Non-pigmented ciliary epithelial cell (primary cell): ENCODE results near the gene SMIM14.
"Not testable (repeated sequence)": the region's sequence is repeated elsewhere in the genome, so short reads cannot be mapped to it uniquely, and the experiment has no call there.

ENCODE experiments used
- DNase-seq: peaks from one replicate; pipeline ENCODE4 v3.0.0-alpha.2; 2010; ENCODE audit warnings: low read depth

SMIM14 gene

DNA sequence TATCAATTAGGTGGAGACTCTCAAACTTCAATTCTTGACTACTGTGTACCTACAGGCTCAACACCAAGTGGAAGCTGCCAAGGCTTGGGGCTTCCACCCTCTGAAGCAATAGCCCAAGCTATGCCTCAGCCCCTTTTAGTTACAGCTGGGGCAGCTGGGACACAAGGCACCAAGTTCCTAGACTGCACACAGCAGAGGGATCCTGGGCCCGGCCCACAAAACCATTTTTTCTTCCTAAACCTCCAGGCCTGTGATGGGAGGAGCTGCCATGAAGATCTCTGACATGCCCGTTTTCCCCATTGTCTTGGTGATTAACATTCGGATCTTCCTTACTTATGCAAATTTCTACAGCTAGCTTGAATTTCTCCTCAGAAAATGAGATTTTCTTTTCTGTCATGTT lies 108.0 kb downstream of the SMIM14 start:
- DNase-seq: no peak

GRCh38 chr4:39529534-39529933 lies 109.1 kb downstream of the SMIM14 start:
- DNase-seq: no peak

DNA sequence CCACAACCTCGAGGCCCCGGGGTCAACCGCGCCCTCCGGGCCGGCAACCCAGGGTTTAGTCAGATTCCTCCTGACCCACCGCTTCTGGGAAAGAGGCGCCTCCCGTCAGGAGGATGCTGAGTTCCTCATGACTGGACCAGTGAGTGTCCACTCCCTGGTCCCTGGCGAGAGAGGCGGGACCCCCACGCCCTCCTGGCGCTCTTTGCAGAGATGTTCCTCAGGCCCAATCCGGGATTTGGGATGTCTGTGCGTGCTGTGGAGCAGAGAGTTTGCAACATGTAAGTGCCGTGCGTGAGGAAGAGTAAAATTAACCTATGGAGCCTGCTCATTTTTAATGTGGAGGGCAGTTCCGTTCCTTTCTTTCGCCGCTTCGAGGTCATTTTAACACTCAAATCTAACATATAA lies 110.6 kb downstream of the SMIM14 start:
- peak; percentile 36 for DNase-seq

GRCh38 chr4:39527296-39528060 lies 111.2 kb downstream of the SMIM14 start, which contains the start of gene UGDH:
UGDH (minus strand) TSS chr4:39527439; CDS start chr4:39521512, 5,927 bp downstream.
- peak; percentile 95 for DNase-seq

DNA sequence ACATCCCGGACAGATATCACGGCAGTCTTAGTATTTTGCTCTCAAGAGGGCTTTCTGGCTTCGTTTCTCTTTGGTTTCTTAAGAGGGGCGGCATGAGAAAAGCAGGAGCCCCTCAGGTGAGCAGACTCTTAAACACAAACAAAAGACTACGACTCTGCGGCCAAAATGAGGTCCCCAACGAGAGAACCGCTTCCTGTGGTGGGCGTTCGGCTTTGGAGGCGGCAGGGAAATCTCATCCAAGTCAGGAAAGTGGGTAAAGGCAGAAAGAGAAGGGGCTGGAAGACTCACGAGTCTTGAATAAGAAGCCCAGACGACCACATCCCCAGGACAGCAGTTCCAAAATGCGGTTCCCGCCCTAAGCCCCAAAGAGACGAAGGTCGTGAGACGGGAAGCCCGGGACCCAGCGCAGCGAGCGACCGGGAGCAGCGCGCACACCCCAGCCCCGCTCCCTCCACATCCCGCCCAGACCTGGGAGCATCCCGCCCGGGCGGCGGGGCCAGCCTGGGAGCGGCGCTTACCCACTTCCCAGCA lies 111.8 kb downstream of the SMIM14 start:
- no peak for DNase-seq

- DNase-seq: no peak
Observed at GRCh38 chr4:39525822-39526690, 112.6 kb downstream of the SMIM14 start.

GRCh38 chr4:39524161-39524957 lies 114.3 kb downstream of the SMIM14 start:
- DNase-seq: no peak

DNA sequence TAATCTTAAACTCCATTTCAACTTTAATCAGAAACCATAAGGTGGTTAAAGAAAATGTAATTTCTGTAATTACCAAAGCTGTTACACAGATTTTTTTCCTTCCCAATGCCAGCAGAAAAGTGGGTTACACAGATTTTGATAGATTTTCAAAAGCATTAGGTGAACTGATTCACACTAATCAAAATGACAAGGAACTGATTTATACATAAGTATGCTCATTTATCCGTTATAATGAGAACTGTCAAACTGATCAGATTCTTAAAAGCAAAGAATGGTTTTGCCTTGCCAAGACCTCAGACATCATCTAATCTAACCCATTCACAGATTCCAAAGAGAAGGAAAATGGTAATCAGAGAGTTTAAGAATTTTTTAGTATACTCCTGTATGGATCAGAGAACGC lies 116.6 kb downstream of the SMIM14 start:
- no peak for DNase-seq

- DNase-seq: no peak
Observed at GRCh38 chr4:39521253-39521919, 117.3 kb downstream of the SMIM14 start.

GRCh38 chr4:39518484-39518883 lies 120.2 kb downstream of the SMIM14 start:
- no peak for DNase-seq

DNA sequence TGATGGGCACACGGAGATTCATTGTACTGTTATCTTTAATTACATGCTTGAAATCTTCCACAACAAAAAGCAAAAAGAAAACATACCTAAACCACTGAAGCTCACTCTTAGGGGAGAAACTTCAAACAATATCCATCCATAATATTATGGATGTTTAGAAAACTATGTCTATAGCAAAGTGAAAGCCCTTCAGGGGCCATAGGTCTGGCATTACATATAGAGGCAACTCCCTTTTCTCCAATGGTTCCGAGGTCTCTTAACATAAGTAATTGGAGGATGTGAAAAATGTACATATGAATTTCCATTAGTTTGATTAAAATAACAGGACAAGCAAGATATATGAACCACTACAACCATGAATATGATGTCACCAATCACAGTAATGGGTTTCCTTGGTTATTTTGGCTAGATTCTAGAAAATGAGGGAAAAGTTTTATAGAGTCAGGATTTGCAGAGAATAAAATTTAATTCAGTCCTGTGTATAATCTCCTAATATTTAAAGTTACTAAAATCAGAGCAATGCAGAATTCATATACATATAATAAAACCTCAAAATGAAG lies 122.2 kb downstream of the SMIM14 start:
- no peak for DNase-seq

DNA sequence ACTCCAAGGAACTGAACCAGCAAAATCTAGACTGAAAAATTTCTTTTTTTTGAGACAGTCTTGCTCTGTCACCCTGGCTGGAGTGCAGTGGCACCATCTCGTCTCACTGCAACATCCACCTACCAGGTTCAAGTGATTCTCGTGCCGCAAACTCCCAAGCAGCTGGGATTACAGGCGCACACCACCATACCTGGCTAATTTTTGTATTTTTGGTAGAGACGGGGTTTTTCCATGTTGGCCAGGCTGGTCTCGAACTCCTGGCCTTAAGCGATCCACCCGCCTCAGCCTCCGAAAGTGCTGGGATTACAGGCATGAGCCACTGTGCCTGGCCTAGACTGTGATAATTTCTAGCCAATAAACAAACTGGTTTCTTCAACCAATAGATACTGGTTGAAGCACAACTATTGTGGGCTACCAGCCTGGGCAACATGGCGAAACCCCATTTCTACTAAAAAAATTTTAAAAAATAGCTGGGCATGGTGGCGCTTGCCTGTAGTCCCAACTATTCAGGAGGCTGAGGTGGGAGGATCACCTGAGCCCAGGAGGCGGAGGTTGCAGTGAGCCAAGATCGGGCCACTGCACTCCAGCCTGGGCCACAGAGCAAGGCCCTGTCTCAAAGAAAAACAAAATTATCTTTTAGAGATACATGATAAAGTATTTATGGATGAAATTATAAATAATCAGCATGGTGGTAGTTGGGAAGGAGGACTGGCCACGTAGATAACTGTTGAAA lies 122.8 kb downstream of the SMIM14 start:
- DNase-seq: not testable (repeated sequence)

DNA sequence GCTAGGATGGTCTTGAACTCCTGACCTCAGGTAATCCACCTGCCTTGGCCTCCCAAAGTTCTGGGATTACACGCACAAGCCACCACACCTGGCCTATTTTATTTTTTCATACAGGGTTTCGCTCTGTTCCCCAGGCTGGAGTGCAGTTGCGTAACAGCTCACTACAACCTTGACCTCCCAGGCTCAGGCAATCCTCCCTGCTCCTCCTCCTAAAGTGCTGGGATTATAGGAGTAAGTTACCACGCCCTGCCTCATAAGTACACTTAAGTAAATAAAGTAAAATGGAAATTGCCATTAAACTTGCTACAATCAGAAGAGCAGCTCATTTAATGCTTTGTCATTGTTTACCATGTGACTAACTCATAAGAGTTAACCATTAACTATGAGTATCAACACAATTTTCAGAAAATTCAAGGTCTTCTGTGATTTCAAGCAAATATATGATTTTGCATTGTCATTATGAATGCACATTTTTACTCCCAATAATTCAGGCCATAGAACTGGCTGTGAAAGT lies 123.7 kb downstream of the SMIM14 start:
- DNase-seq: no peak

- not testable (repeated sequence) for DNase-seq
Observed at GRCh38 chr4:39514266-39514665, 124.4 kb downstream of the SMIM14 start.

- DNase-seq: no peak
Observed at GRCh38 chr4:39510348-39510929, 128.2 kb downstream of the SMIM14 start.

DNA sequence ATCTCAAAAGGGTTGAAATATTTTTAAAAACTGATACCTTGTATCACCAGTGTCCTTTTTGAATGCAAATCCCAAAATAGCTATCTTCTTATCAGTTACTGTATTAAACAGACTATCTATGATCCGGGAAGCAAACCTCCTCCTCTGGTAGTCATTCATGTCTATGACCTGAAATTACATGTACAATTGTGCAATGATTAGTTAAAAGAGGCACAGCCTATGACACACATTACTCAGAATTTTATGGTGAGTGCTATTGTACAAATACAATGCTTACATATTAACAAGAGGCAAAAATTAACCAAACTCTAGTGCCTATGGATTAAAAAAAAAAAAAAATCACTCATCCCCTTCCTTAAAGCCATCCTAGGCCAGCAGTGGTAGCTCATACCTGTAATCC lies 133.1 kb downstream of the SMIM14 start:
- DNase-seq: no peak

DNA sequence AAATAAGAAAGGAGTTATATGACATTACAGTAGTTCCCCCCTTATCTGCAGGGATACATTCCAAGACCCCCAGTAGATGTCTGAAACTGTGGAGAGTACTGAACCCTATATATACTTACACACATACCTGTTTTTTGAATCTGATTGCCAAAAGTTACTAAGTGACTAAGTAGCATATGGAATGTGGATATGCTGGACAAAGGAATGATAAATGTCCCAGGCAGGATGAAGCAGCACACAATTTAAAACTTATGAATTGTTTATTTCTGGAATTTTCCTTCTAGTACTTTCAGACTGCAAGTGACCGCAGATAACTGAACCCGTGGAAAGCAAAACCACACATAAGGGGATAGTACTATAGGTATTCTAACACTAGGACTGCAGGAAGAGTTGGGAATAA lies 134.1 kb downstream of the SMIM14 start:
- no peak for DNase-seq

DNA sequence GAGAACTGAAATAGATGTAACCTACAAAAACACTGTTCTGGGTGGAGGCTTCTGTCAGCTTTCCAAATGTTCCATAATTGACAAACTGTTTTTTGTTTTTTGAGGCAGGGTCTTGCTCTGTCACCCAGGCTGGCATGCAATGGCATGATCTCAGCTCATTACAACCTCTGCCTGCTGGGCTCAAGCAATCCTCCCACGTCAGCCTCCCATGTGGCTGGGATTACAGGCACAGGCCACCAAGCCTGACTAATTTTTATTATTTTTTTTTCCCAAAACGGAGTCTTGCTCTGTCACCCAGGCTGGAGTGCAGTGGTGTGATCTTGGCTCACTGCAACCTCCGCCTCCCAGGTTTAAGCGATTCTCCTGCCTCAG lies 136.0 kb downstream of the SMIM14 start:
- not testable (repeated sequence) for DNase-seq

DNA sequence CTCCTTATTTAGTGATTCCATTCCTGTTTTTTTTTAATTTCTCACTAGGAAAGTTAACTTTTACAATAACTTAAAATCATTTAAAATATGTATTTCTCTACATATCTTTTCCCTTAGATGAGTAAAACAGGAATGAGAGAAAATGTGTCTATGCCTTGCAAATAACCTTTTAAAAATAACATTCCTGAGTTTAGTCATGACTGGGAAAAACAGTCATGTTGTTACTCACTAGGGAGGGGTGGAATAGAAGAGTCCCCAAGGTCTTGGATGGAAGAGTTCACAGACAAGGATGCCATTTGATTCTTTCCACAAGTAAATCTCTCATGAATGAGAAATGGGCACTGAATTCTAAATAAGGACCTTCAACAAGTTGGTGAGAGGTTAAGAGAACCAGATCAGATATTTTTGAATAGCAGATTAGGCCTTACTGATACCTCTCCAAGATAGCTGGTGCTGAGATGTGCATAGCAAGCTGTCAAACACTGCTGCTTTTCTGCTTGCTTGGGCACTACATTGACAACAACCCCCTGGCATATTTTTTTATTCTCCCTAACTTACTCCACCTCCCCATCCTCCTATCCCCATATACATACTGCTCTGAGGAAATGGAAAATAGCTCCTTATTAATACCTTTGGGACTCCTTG lies 136.5 kb downstream of the SMIM14 start:
- peak; percentile 62 for DNase-seq

DNA sequence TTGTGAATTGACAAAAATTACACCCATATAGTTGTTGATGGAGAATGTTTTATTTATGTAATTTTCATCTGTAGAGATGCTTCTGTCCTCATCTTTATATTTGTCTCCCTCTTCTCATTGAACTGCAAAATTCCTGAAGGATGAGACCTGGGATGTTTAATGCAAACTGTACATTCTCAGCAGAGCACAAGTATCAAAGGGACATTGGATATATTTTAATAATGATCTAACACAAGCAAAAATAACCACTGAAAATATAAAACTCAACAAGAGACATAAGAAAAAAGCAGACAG lies 140.0 kb downstream of the SMIM14 start:
- no peak for DNase-seq
